Measurements from ENCODE around the gene IL37. TPM values are rescaled to one million over a fixed set of nuclear protein-coding genes. Genes with fewer than 3 reads are reported as not detected.

The IL37 gene
- polyA plus RNA-seq, 2 of the 4 experiments (the other 2 are of a cell fraction) = not detected

- no peaks in the 10 kb centered on the region for H3K4me1 ChIP-seq
- CTCF ChIA-PET = interaction anchor here (1.3 to 1.9 kb wide), 2 partner anchors 10 to 221 kb away, joined by 3 to 7 read pairs; no protein-coding TSS in a partner anchor
- WGBS (ENCODE audit: missing lambda C conversion rate) = 42% methylated on average over 8 of the region's 8 CpGs
- POLR2A ChIA-PET = no interaction called here
- no peak overlapping the region for H3K4me2 ChIP-seq
- peaks cover 27% of the 10 kb centered on the region for H3K9me3 ChIP-seq
- no peak overlapping the region for H3K4me3 ChIP-seq
- DNase-seq (ENCODE audit: low read depth in 1 of 2, low spot score in 1 of 2) (no peak), ATAC-seq (no peak), FAIRE-seq (no peak)
- no peak overlapping the region for H3K27ac ChIP-seq
- TF ChIP-seq ZNF302 (CRISPR knock-in tag; IDR thresholded peaks at IDR 0.05) (no peak), EP300 (IDR thresholded peaks at IDR 0.05) (no peak), GATA3 (IDR thresholded peaks at IDR 0.05; ENCODE audit: borderline replicate concordance) (no peak), TP53 (CRISPR knock-in tag; IDR thresholded peaks at IDR 0.05) (no peak), NR3C1 (IDR thresholded peaks at IDR 0.05) (no peak), MAFK (IDR thresholded peaks at IDR 0.05; ENCODE audit: partially characterized antibody) (no peak), MAZ (IDR thresholded peaks at IDR 0.05; ENCODE audit: borderline replicate concordance, low read depth, low read length) (no peak), MYC (IDR thresholded peaks at IDR 0.05; ENCODE audit: borderline replicate concordance, low read length) (no peak), HDAC2 (IDR thresholded peaks at IDR 0.05) (no peak), FOXS1 (CRISPR knock-in tag; IDR thresholded peaks at IDR 0.05) (no peak), NFE2L2 (conservative IDR thresholded peaks at IDR 0.05; ENCODE audit: low read length) (no peak), CEBPB (IDR thresholded peaks at IDR 0.05) (no peak)
Observed at GRCh38 chr2:112949456-112949855, 38.5 kb downstream of the IL37 start.

GRCh38 chr2:112954364-112954763, 43.4 kb downstream of the IL37 start:
- ATAC-seq (no peak), DNase-seq (ENCODE audit: low read depth in 1 of 2, low spot score in 1 of 2) (no peak), FAIRE-seq (no peak)
- Histone ChIP-seq H3K4me1 (no peaks in the 10 kb centered on the region), H3K9me3 (no peaks in the 10 kb centered on the region), H3K4me2 (no peak overlapping the region), H3K27ac (no peak overlapping the region), H3K4me3 (no peak overlapping the region)
- no peak for TF ChIP-seq RARB (CRISPR knock-in tag; IDR thresholded peaks at IDR 0.05)
- no peak for TF ChIP-seq HOXA7 (CRISPR knock-in tag; IDR thresholded peaks at IDR 0.05)
- TF ChIP-seq HDAC2 (IDR thresholded peaks at IDR 0.05) = no peak
- TF ChIP-seq CHD4 (IDR thresholded peaks at IDR 0.05; ENCODE audit: borderline replicate concordance) = no peak
- TF ChIP-seq MAX (IDR thresholded peaks at IDR 0.05) = no peak
- TF ChIP-seq GATA3 (IDR thresholded peaks at IDR 0.05; ENCODE audit: borderline replicate concordance) = no peak
- no peak for TF ChIP-seq BHLHE40 (IDR thresholded peaks at IDR 0.05; ENCODE audit: low read depth, low read length)
- TF ChIP-seq ZFP36 (IDR thresholded peaks at IDR 0.05; ENCODE audit: borderline replicate concordance, partially characterized antibody) = no peak
- no peak for TF ChIP-seq BCL3 (IDR thresholded peaks at IDR 0.05)
- no peak for TF ChIP-seq PBX3 (IDR thresholded peaks at IDR 0.05)
- TF ChIP-seq ZSCAN20 (CRISPR knock-in tag; IDR thresholded peaks at IDR 0.05) = no peak
- TF ChIP-seq POLR2A (IDR thresholded peaks at IDR 0.05; ENCODE audit: low read length) = no peak
- TF ChIP-seq FOXS1 (CRISPR knock-in tag; IDR thresholded peaks at IDR 0.05) = no peak
- no peak for TF ChIP-seq HMGXB4 (CRISPR knock-in tag; IDR thresholded peaks at IDR 0.05; ENCODE audit: borderline replicate concordance)
- WGBS (ENCODE audit: missing lambda C conversion rate) = 74% methylated on average over 7 of the region's 7 CpGs
- POLR2A ChIA-PET = no interaction called here
- CTCF ChIA-PET = interaction anchor here (0.7 to 2.9 kb wide), 9 partner anchors 8 to 354 kb away, joined by 3 to 11 read pairs (median 6); no protein-coding TSS in a partner anchor
